Mesodermal cell (in vitro differentiated cells): ENCODE results near the gene RAB31.

Source experiments
- H3K27ac ChIP-seq: 2 replicates; pipeline ENCODE4 v1.7.0; 2013; ENCODE audit warnings: mild to moderate bottlenecking, low read depth, low read length, moderate library complexity; ENCODE audit not compliant: severe bottlenecking
- H3K36me3 ChIP-seq: 2 replicates; pipeline ENCODE4 v1.7.1; 2013; ENCODE audit warnings: mild to moderate bottlenecking, low read length, moderate library complexity; ENCODE audit not compliant: control insufficient read depth, insufficient read depth
- H3K4me1 ChIP-seq: one replicate; pipeline ENCODE4 v1.7.1; 2013; ENCODE audit warnings: mild to moderate bottlenecking, low read length; ENCODE audit not compliant: insufficient read depth, control insufficient read depth, poor library complexity, severe bottlenecking
- H3K4me3 ChIP-seq: 2 replicates; pipeline ENCODE4 v1.7.0; 2013; ENCODE audit warnings: low read length, control low read depth, mild to moderate bottlenecking; ENCODE audit not compliant: insufficient read depth, poor library complexity, severe bottlenecking; ENCODE audit errors: extremely low read depth
- H3K9me3 ChIP-seq: 2 replicates; pipeline ENCODE4 v1.7.1; 2013; ENCODE audit warnings: mild to moderate bottlenecking, low read length, moderate library complexity; ENCODE audit not compliant: control insufficient read depth
- WGBS, 2 experiments: methylation state at CpG; one replicate each; pipeline ENCODE4 v1.1.5; 2013; ENCODE audit warnings: missing lambda C conversion rate in 2 of 2; ENCODE audit not compliant: insufficient coverage in 2 of 2; 5-methylcytosine and 5-hydroxymethylcytosine counted together

Gene RAB31

GRCh38 chr18:9679125-9679524 lies 29.0 kb upstream of the RAB31 start:
- 95 to 97% methylated on average over 12 of the region's 17 CpGs for WGBS, 2 experiments
- Histone ChIP-seq H3K4me1 (no peaks in the 10 kb centered on the region), H3K36me3 (no peaks in the 10 kb centered on the region), H3K27ac (no peak overlapping the region), H3K4me3 (no peak overlapping the region), H3K9me3 (no peaks in the 10 kb centered on the region)

- Histone ChIP-seq H3K9me3 (no peaks in the 10 kb centered on the region), H3K4me1 (peaks cover 3% of the 10 kb centered on the region), H3K36me3 (no peaks in the 10 kb centered on the region), H3K27ac (no peak overlapping the region), H3K4me3 (no peak overlapping the region)
- WGBS, 2 experiments: no CpG with 5 or more reads among the region's 1 CpG
Measured at GRCh38 chr18:9681217-9681616, 26.9 kb upstream of the RAB31 start.

- Histone ChIP-seq H3K4me3 (no peak overlapping the region), H3K4me1 (peaks cover 3% of the 10 kb centered on the region), H3K27ac (no peak overlapping the region), H3K36me3 (no peaks in the 10 kb centered on the region), H3K9me3 (no peaks in the 10 kb centered on the region)
- no CpG with 5 or more reads among the region's 1 CpG for WGBS, 2 experiments
Measured at GRCh38 chr18:9682572-9682971, 25.5 kb upstream of the RAB31 start.

- 81 to 90% methylated on average over 7 of the region's 9 CpGs for WGBS, 2 experiments
- H3K27ac ChIP-seq: no peak overlapping the region
Measured at GRCh38 chr18:9683418-9684396, 24.4 kb upstream of the RAB31 start.

GRCh38 chr18:9684881-9685614 lies 23.1 kb upstream of the RAB31 start:
- Histone ChIP-seq H3K27ac (no peak overlapping the region), H3K9me3 (no peaks in the 10 kb centered on the region), H3K36me3 (no peaks in the 10 kb centered on the region), H3K4me3 (no peak overlapping the region), H3K4me1 (peaks cover 3% of the 10 kb centered on the region)
- 92 to 95% methylated on average over 7 to 9 of the region's 9 CpGs for WGBS, 2 experiments

More at GRCh38 chr18:9683418-9684396, 24.4 kb upstream of the RAB31 start:
- Histone ChIP-seq H3K36me3 (no peaks in the 10 kb centered on the region), H3K4me3 (no peak overlapping the region), H3K9me3 (no peaks in the 10 kb centered on the region), H3K4me1 (peaks cover 3% of the 10 kb centered on the region)

- H3K4me3 ChIP-seq: no peak overlapping the region
- peaks cover 3% of the 10 kb centered on the region for H3K4me1 ChIP-seq
Measured at GRCh38 chr18:9685615-9685890, 22.5 kb upstream of the RAB31 start.

GRCh38 chr18:9688036-9688741 lies 19.9 kb upstream of the RAB31 start:
- no peak overlapping the region for H3K27ac ChIP-seq
- H3K4me1 ChIP-seq: peaks cover 3% of the 10 kb centered on the region
- H3K4me3 ChIP-seq: no peak overlapping the region
- no peaks in the 10 kb centered on the region for H3K36me3 ChIP-seq
- no peaks in the 10 kb centered on the region for H3K9me3 ChIP-seq
- 84 to 85% methylated on average over 13 to 18 of the region's 19 CpGs for WGBS, 2 experiments

More at GRCh38 chr18:9685615-9685890, 22.5 kb upstream of the RAB31 start:
- no peaks in the 10 kb centered on the region for H3K36me3 ChIP-seq
- WGBS, 2 experiments: 88 to 98% methylated on average over 2 to 4 of the region's 4 CpGs
- H3K9me3 ChIP-seq: no peaks in the 10 kb centered on the region
- no peak overlapping the region for H3K27ac ChIP-seq

- Histone ChIP-seq H3K4me3 (no peak overlapping the region), H3K4me1 (peaks cover 3% of the 10 kb centered on the region), H3K9me3 (no peaks in the 10 kb centered on the region), H3K27ac (no peak overlapping the region), H3K36me3 (no peaks in the 10 kb centered on the region)
- WGBS, 2 experiments: 96 to 100% methylated on average over 2 to 3 of the region's 3 CpGs
Measured at GRCh38 chr18:9689253-9689652, 18.8 kb upstream of the RAB31 start.

GRCh38 chr18:9690418-9691188 lies 17.5 kb upstream of the RAB31 start:
- H3K4me1 ChIP-seq: peaks cover under 1% of the 10 kb centered on the region
- 93 to 100% methylated on average over 2 to 3 of the region's 3 CpGs for WGBS, 2 experiments

GRCh38 chr18:9691235-9691634 lies 16.9 kb upstream of the RAB31 start:
- H3K36me3 ChIP-seq: no peaks in the 10 kb centered on the region
- H3K4me3 ChIP-seq: no peak overlapping the region
- no peaks in the 10 kb centered on the region for H3K9me3 ChIP-seq
- H3K27ac ChIP-seq: no peak overlapping the region
- WGBS, 2 experiments: no CpG with 5 or more reads among the region's 1 CpG
- H3K4me1 ChIP-seq: peaks cover 7% of the 10 kb centered on the region

More at GRCh38 chr18:9690418-9691188, 17.5 kb upstream of the RAB31 start:
- no peaks in the 10 kb centered on the region for H3K9me3 ChIP-seq
- no peak overlapping the region for H3K27ac ChIP-seq
- H3K36me3 ChIP-seq: no peaks in the 10 kb centered on the region
- H3K4me3 ChIP-seq: no peak overlapping the region
